ENCODE data around the gene KYNU. TPM values are rescaled to one million over a fixed set of nuclear protein-coding genes. Genes with fewer than 3 reads are reported as not detected.

KYNU gene
- total RNA-seq, 1 experiment from 2014 or later, result 0.37 TPM

DNA sequence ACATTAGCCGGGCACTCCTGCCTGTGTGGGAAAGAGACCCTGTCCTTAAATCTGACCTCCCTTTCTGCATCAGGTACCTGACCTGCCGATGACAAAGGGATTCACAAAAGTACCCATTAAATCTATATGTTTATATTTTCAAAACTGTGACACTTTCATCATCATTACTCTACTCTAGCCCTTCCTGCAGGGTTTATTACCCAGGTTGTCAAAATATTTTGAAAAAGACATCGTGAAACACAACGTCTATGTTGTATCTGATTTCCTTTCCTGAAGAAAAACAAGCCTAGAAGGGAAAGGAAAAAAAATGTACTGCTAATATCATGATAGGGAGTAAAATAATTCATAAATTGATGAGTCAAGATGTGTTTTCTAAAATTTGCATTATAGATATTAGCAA lies 15.2 kb upstream of the KYNU start:
- Histone ChIP-seq H3K56ac (ENCODE audit: insufficient read length, low read depth, low read length) (no peak overlapping the region), H3K18ac (ENCODE audit: insufficient read length, low read depth, low read length) (no peak overlapping the region), H3K4ac (ENCODE audit: low read depth, low read length) (no peak overlapping the region), H4K91ac (ENCODE audit: insufficient read length, low read depth, low read length) (no peak overlapping the region), H3K14ac (ENCODE audit: insufficient read depth, low read length) (no peak overlapping the region), H2BK120ac (ENCODE audit: low read depth, low read length, poor library complexity, severe bottlenecking) (no peak overlapping the region), H3K4me1 (ENCODE audit: insufficient read depth, low read length) (no peaks in the 10 kb centered on the region), H2AFZ (ENCODE audit: low read length) (no peak overlapping the region), H3K23me2 (ENCODE audit: insufficient read length, low read depth, low read length, poor library complexity, severe bottlenecking) (no peaks in the 10 kb centered on the region), H3K23ac (ENCODE audit: insufficient read length, low read depth, low read length) (no peak overlapping the region), H3K9ac (ENCODE audit: extremely low read depth, insufficient read length, low read length) (no peak overlapping the region), H3K27ac (ENCODE audit: insufficient read length, low read depth, low read length) (no peak overlapping the region), H4K20me1 (ENCODE audit: control insufficient read depth, insufficient read depth, insufficient read length) (no peaks in the 10 kb centered on the region), H3K9me3 (ENCODE audit: control insufficient read depth, low read depth, low read length) (no peaks in the 10 kb centered on the region), H2BK15ac (ENCODE audit: low read depth, low read length) (no peak overlapping the region), H3K27me3 (ENCODE audit: insufficient read depth, low read length) (no peaks in the 10 kb centered on the region), H2AK5ac (ENCODE audit: insufficient read length, low read length) (no peak overlapping the region), H3K79me1 (ENCODE audit: insufficient read depth, low read depth, low read length, poor library complexity, severe bottlenecking) (no peaks in the 10 kb centered on the region), H2BK5ac (ENCODE audit: insufficient read length, low read length) (no peak overlapping the region), H2BK20ac (ENCODE audit: low read depth, low read length, poor library complexity, severe bottlenecking) (no peak overlapping the region), H2BK12ac (ENCODE audit: insufficient read length, low read depth, low read length) (no peak overlapping the region), H3T11ph (ENCODE audit: low read length) (no peak overlapping the region), H4K8ac (replicated peaks; ENCODE audit: insufficient read length, low read depth, low read length) (no peak overlapping the region), H3K4me2 (ENCODE audit: insufficient read depth, insufficient read length, low read length) (no peak overlapping the region), H3K79me2 (ENCODE audit: insufficient read depth, low read length) (no peaks in the 10 kb centered on the region), H4K5ac (ENCODE audit: insufficient read length, low read depth, low read length) (no peak overlapping the region)
- TF ChIP-seq CTCF (conservative IDR thresholded peaks at IDR 0.05), result no peak
- Mint-ChIP-seq H3K27me3 (ENCODE audit: low read depth) (no peaks in the 10 kb centered on the region), H3K4me1 (peaks cover 4% of the 10 kb centered on the region in 2 experiments; a peak in 3 of 4 replicates), H3K4me3 (no peak overlapping the region), H3K9me3 (no peaks in the 10 kb centered on the region), H3K27ac (no peak overlapping the region), H3K36me3 (ENCODE audit: insufficient read depth in 1 of 3, low read depth in 3 of 3) (no peaks in the 10 kb centered on the region)
- DNase-seq, result no peak
- WGBS (ENCODE audit: extremely low coverage, insufficient read length, low lambda C conversion rate), result no CpG with 5 or more reads among the region's 4 CpGs

All from H9 (cell line).